OCI-LY7 (cell line): ENCODE results near the gene KIDINS220.

Experiments used
- CTCF ChIP-seq: fragments of 200-600 bp; sonication (generic); conservative IDR thresholded peaks from 2 replicates; pipeline ENCODE4 v1.5.1; 2014; ENCODE audit warnings: mild to moderate bottlenecking, antibody characterized with exemption, low read length, moderate library complexity, mixed read lengths
- EZH2phosphoT487 ChIP-seq: fragments of 200-600 bp; sonication (generic); IDR thresholded peaks from 2 replicates; pipeline ENCODE4 v1.6.1; 2018; ENCODE audit warnings: low read depth, borderline replicate concordance, mild to moderate bottlenecking, mixed run types, antibody characterized with exemption, low read length, moderate library complexity, mixed read lengths

GRCh38 chr2:8862230-8862629, 24.8 kb upstream of the KIDINS220 start:
- no peak for TF ChIP-seq EZH2phosphoT487
- TF ChIP-seq CTCF: no peak
